H9 (cell line): Measurements from ENCODE around the gene OR6F1. TPM values are rescaled to one million over a fixed set of nuclear protein-coding genes. Genes with fewer than 3 reads are reported as not detected.

Source experiments
- DNase-seq: peaks from one replicate; pipeline ENCODE4 v3.0.0-alpha.2; 2017
- H2AFZ ChIP-seq: one replicate; pipeline ENCODE4 v1.6.1; 2013; ENCODE audit warnings: mild to moderate bottlenecking, low read length, control low read depth, moderate library complexity
- H2AK5ac ChIP-seq: 2 replicates; pipeline ENCODE4 v1.6.1; 2013; ENCODE audit warnings: low read length, control low read depth, mixed read lengths; ENCODE audit not compliant: insufficient read length
- H2BK120ac ChIP-seq: one replicate; pipeline ENCODE4 v1.6.1; 2013; ENCODE audit warnings: low read depth, mild to moderate bottlenecking, low read length, control low read depth, inconsistent platforms; ENCODE audit not compliant: poor library complexity, severe bottlenecking
- H2BK12ac ChIP-seq: 2 replicates; pipeline ENCODE4 v1.6.1; 2013; ENCODE audit warnings: low read length, control low read depth, mixed read lengths, low read depth; ENCODE audit not compliant: insufficient read length
- H2BK15ac ChIP-seq: 2 replicates; pipeline ENCODE4 v1.6.1; 2013; ENCODE audit warnings: low read depth, low read length, control low read depth
- H2BK20ac ChIP-seq: one replicate; pipeline ENCODE4 v1.6.1; 2013; ENCODE audit warnings: low read depth, mild to moderate bottlenecking, low read length, control low read depth, inconsistent platforms; ENCODE audit not compliant: poor library complexity, severe bottlenecking
- H2BK5ac ChIP-seq: 2 replicates; pipeline ENCODE4 v1.6.1; 2013; ENCODE audit warnings: low read length, control low read depth, mixed read lengths; ENCODE audit not compliant: insufficient read length
- H3K14ac ChIP-seq: 2 replicates; pipeline ENCODE4 v1.6.1; 2013; ENCODE audit warnings: low read length, control low read depth; ENCODE audit not compliant: insufficient read depth
- H3K18ac ChIP-seq: 2 replicates; pipeline ENCODE4 v1.6.1; 2013; ENCODE audit warnings: low read depth, mild to moderate bottlenecking, mixed read lengths, low read length, control low read depth; ENCODE audit not compliant: insufficient read length
- H3K23ac ChIP-seq: 2 replicates; pipeline ENCODE4 v1.6.1; 2013; ENCODE audit warnings: low read length, control low read depth, mixed read lengths, low read depth; ENCODE audit not compliant: insufficient read length
- H3K23me2 ChIP-seq: 2 replicates; pipeline ENCODE4 v1.6.1; 2013; ENCODE audit warnings: low read depth, mild to moderate bottlenecking, mixed read lengths, low read length, control low read depth; ENCODE audit not compliant: insufficient read length, poor library complexity, severe bottlenecking
- H3K27ac ChIP-seq: 2 replicates; pipeline ENCODE4 v1.5.1; 2013; ENCODE audit warnings: low read length, control low read depth, mixed read lengths, low read depth; ENCODE audit not compliant: insufficient read length
- H3K27me3 ChIP-seq: 2 replicates; pipeline ENCODE4 v1.6.1; 2013; ENCODE audit warnings: low read length, control low read depth, inconsistent platforms; ENCODE audit not compliant: insufficient read depth
- H3K4ac ChIP-seq: 2 replicates; pipeline ENCODE4 v1.6.1; 2013; ENCODE audit warnings: low read depth, mild to moderate bottlenecking, control low read depth, inconsistent platforms, low read length, moderate library complexity
- H3K4me1 ChIP-seq: 2 replicates; pipeline ENCODE4 v1.6.1; 2013; ENCODE audit warnings: low read length, control low read depth, inconsistent platforms; ENCODE audit not compliant: insufficient read depth
- H3K4me2 ChIP-seq: 2 replicates; pipeline ENCODE4 v1.6.1; 2013; ENCODE audit warnings: low read length, control low read depth, mixed read lengths; ENCODE audit not compliant: insufficient read length, insufficient read depth
- H3K56ac ChIP-seq: 2 replicates; pipeline ENCODE4 v1.6.1; 2013; ENCODE audit warnings: low read depth, mild to moderate bottlenecking, mixed read lengths, low read length, control low read depth; ENCODE audit not compliant: insufficient read length
- H3K79me1 ChIP-seq: 2 replicates; pipeline ENCODE4 v1.6.1; 2013; ENCODE audit warnings: low read depth, mild to moderate bottlenecking, moderate library complexity, low read length, control low read depth, inconsistent platforms; ENCODE audit not compliant: insufficient read depth, poor library complexity, severe bottlenecking
- H3K79me2 ChIP-seq: 2 replicates; pipeline ENCODE4 v1.6.1; 2013; ENCODE audit warnings: low read length, control low read depth, inconsistent platforms; ENCODE audit not compliant: insufficient read depth
- H3K9ac ChIP-seq: 2 replicates; pipeline ENCODE4 v1.6.1; 2013; ENCODE audit warnings: low read length, control low read depth, mixed read lengths; ENCODE audit not compliant: insufficient read length; ENCODE audit errors: extremely low read depth
- H3K9me3 ChIP-seq: one replicate; pipeline ENCODE4 v1.6.1; 2013; ENCODE audit warnings: low read depth, low read length, inconsistent platforms; ENCODE audit not compliant: control insufficient read depth
- H3T11ph ChIP-seq: one replicate; pipeline ENCODE4 v1.6.1; 2013; ENCODE audit warnings: mild to moderate bottlenecking, low read length, control low read depth, inconsistent platforms
- H4K20me1 ChIP-seq: one replicate; pipeline ENCODE4 v1.6.1; 2013; ENCODE audit not compliant: control insufficient read depth, insufficient read length, insufficient read depth
- H4K5ac ChIP-seq: 2 replicates; pipeline ENCODE4 v1.6.1; 2013; ENCODE audit warnings: low read depth, mild to moderate bottlenecking, mixed read lengths, low read length, control low read depth; ENCODE audit not compliant: insufficient read length
- H4K8ac ChIP-seq: replicated peaks from 2 replicates; pipeline ENCODE4 v1.6.1; 2013; ENCODE audit warnings: low read length, control low read depth, mixed read lengths, low read depth; ENCODE audit not compliant: insufficient read length
- H4K91ac ChIP-seq: 2 replicates; pipeline ENCODE4 v1.6.1; 2013; ENCODE audit warnings: low read depth, mild to moderate bottlenecking, moderate library complexity, mixed read lengths, low read length, control low read depth; ENCODE audit not compliant: insufficient read length
- H3K27ac Mint-ChIP-seq, 3 experiments: 2 replicates in 2 of 3; 3 replicates in 1 of 3; pipeline ENCODE4 v1.8.0; 2020 to 2021; ENCODE audit warnings: mixed read lengths in 3 of 3, mild to moderate bottlenecking in 1 of 3, moderate library complexity in 1 of 3
- H3K27me3 Mint-ChIP-seq: 2 replicates; pipeline ENCODE4 v1.8.0; 2021; ENCODE audit warnings: low read depth, mild to moderate bottlenecking, moderate library complexity, mixed read lengths
- H3K36me3 Mint-ChIP-seq, 3 experiments: 2 replicates in 2 of 3; 3 replicates in 1 of 3; pipeline ENCODE4 v1.8.0; 2020 to 2021; ENCODE audit warnings: low read depth in 3 of 3, mixed read lengths in 3 of 3; ENCODE audit not compliant: insufficient read depth in 1 of 3
- H3K4me1 Mint-ChIP-seq, 2 experiments: 2 replicates each; pipeline ENCODE4 v1.8.0; 2020; ENCODE audit warnings: mixed read lengths in 2 of 2
- H3K4me3 Mint-ChIP-seq, 2 experiments: 2 replicates in 1 of 2; 3 replicates in 1 of 2; pipeline ENCODE4 v1.8.0; 2020 to 2021; ENCODE audit warnings: mild to moderate bottlenecking in 2 of 2, mixed read lengths in 2 of 2, moderate library complexity in 1 of 2
- H3K9me3 Mint-ChIP-seq, 2 experiments: 2 replicates in 1 of 2; 3 replicates in 1 of 2; pipeline ENCODE4 v1.8.0; 2020; ENCODE audit warnings: mild to moderate bottlenecking in 2 of 2, mixed read lengths in 2 of 2, moderate library complexity in 1 of 2
- CTCF ChIP-seq: fragments of 200-600 bp; sonication (generic); conservative IDR thresholded peaks from 3 replicates; pipeline ENCODE4 v1.8.0; 2021; ENCODE audit warnings: antibody characterized with exemption, mild to moderate bottlenecking
- WGBS: extraction: QIAGEN DNeasy Blood & Tissue Kit; methylation state at CpG from one replicate; pipeline ENCODE4 v1.1.7; 2013; ENCODE audit warnings: missing lambda C conversion rate, low lambda C conversion rate, mixed read lengths; ENCODE audit not compliant: insufficient read length; ENCODE audit errors: extremely low coverage; 5-methylcytosine and 5-hydroxymethylcytosine counted together
- total RNA-seq: library from RNA; stranded (reverse); gene quantifications from 2 replicates; pipeline ENCODE4 v1.2.1, GENCODE V29; 2021

OR6F1 gene
- total RNA-seq, 1 experiment from 2014 or later = not detected

GRCh38 chr1:247738315-247738714 is 21.9 kb upstream of the OR6F1 start, which contains the start of gene OR14K1:
OR14K1 (plus strand) TSS chr1:247738615; CDS start chr1:247738615, 0 bp downstream.
- H2BK120ac ChIP-seq = no peak within 1 kb of the TSS
- H2BK20ac ChIP-seq = no peak within 1 kb of the TSS
- H3K4ac ChIP-seq = no peak within 1 kb of the TSS
- H3K14ac ChIP-seq = no peak within 1 kb of the TSS
- no peak within 1 kb of the TSS for H3T11ph ChIP-seq
- H3K56ac ChIP-seq = no peak within 1 kb of the TSS
- no peaks in the 10 kb centered on the region for H3K79me1 ChIP-seq
- no peak for TF ChIP-seq CTCF
- Mint-ChIP-seq H3K27ac (no peak within 1 kb of the TSS; a peak in 1 of 7 replicates), H3K27me3 (no peaks in the 10 kb centered on the region; the same call in 1 of the 2 replicates), H3K4me3 (no peak within 1 kb of the TSS), H3K36me3 (peaks cover 0 to 2% (median 0%) of the 10 kb centered on the region in 3 experiments; a peak in 1 of 7 replicates), H3K4me1 (no peaks in the 10 kb centered on the region), H3K9me3 (peaks cover 28 to 60% of the 10 kb centered on the region in 2 experiments)
- H3K27me3 ChIP-seq = no peaks in the 10 kb centered on the region; the same call in 1 of the 2 replicates
- H3K4me1 ChIP-seq = no peaks in the 10 kb centered on the region
- no peak within 1 kb of the TSS for H4K91ac ChIP-seq
- no peak within 1 kb of the TSS for H2BK12ac ChIP-seq
- H2AFZ ChIP-seq = no peak within 1 kb of the TSS
- no peaks in the 10 kb centered on the region for H3K23me2 ChIP-seq
- H3K79me2 ChIP-seq = no peaks in the 10 kb centered on the region
- no peak within 1 kb of the TSS for H2BK15ac ChIP-seq
- no peak within 1 kb of the TSS for H2BK5ac ChIP-seq
- H4K20me1 ChIP-seq = no peaks in the 10 kb centered on the region
- H3K4me2 ChIP-seq = no peak within 1 kb of the TSS
- H2AK5ac ChIP-seq = no peak within 1 kb of the TSS
- H3K18ac ChIP-seq = no peak within 1 kb of the TSS
- H3K9ac ChIP-seq = no peak within 1 kb of the TSS
- H3K27ac ChIP-seq = no peak within 1 kb of the TSS
- no peak within 1 kb of the TSS for H4K5ac ChIP-seq
- no peak within 1 kb of the TSS for H4K8ac ChIP-seq
- no CpG with 5 or more reads among the region's 1 CpG for WGBS
- no peak within 1 kb of the TSS for H3K23ac ChIP-seq
- peaks cover 26% of the 10 kb centered on the region for H3K9me3 ChIP-seq
- no peak for DNase-seq
